ENCODE results near the gene IDH3G.

DNA sequence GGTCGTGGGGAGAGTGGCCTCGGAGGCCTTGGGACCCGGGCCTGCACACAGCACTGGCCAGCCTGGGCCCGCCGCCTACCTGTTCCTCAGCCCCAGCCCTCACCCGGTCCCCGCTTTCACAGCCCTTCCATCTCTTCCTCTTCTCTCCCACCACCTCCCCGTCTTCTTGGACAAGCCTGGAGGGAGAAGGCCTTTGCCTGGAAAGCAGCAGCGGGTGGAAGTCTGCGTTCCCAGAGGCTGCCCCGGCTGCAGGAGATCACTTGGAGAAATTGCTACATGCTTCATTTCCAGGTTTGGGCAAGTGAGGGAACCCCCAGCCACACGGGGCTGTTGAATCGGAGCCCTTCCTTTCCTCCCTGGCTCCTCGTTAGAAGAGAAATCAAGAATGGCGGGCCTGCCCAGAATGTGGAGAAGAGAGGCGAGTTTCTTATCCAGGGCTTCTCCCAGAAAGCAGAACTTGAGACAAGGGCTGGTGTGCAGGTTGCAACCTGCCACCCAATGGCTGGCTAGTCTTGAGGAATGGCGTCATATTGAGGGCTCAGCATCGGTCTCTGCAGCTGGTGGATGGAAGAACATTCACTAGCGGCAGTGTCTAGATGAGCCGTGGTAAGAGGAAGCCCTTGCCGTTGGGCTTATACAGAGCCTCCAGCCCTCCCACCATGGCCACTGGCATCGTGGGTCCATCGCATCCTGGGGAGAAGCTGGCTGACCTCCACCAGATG, 37.4 kb upstream of the IDH3G start:
- TF ChIP-seq POLR2AphosphoS5 (IDR thresholded peaks at IDR 0.05; ENCODE audit: borderline replicate concordance, low read depth, low read length) (no peak), EZH2 (IDR thresholded peaks at IDR 0.05) (no peak), FOXP2 (optimal IDR thresholded peaks at IDR 0.05; ENCODE audit: control extremely low read depth, extremely low read length, insufficient read depth) (no peak)
